Measurements from ENCODE around the gene FAHD2A. TPM values are rescaled to one million over a fixed set of nuclear protein-coding genes. Genes with fewer than 3 reads are reported as not detected.
"Not testable (repeated sequence)": the region's sequence is repeated elsewhere in the genome, so short reads cannot be mapped to it uniquely, and the experiment has no call there.

Gene FAHD2A
- total and polyA plus RNA-seq, 2 donors (not counting 3 experiments of a cell fraction or from before 2014, with no cell fraction given), result 33.1 to 37.0 TPM

DNA sequence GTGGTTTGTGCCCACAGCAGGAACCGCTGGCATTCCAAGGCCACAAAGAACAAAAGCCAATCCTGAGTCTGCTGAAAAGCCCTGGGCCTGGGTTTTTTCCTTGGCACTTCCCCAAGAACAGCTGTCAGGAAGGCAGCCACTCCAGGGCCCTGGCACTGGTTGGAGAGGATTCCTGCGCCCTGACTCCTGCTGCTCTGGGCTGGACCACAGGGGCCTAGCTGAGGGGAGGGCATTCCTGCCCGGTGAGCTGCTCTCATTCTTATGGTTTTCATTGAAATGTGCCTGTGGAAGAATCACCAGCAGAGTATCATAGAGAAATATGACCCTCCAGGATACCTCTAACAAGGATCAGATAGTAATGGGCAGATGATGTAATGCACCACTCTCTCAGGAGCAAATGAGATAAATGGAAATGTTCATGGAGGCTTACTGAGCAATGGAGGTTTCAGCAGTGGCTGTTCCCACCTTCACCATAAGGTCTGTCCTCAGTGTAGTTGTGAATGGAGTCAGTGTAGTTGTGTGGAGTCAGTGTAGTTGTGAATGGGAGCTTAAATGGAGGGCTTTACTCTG lies 32.1 kb downstream of the FAHD2A start:
- H3K4me3 ChIP-seq (replicated peaks in 1 of 3; ENCODE audit: insufficient read depth in 1 of 3, low read depth in 1 of 3, low read length in 3 of 3); H3K27ac ChIP-seq (ENCODE audit: insufficient read depth, low read depth, low read length); H3K79me2 ChIP-seq (ENCODE audit: control insufficient read depth, insufficient read depth, low read length); H2AFZ ChIP-seq (ENCODE audit: low read depth, low read length); H3K9ac ChIP-seq (replicated peaks; ENCODE audit: extremely low read depth, insufficient read depth, low read length); intact Hi-C loops (cut with micrococcal nuclease); H3K4me1 ChIP-seq (ENCODE audit: control insufficient read depth, extremely low read depth, insufficient read depth, low read length); H3K36me3 ChIP-seq (ENCODE audit: control insufficient read depth in 2 of 2, extremely low read depth in 1 of 2, insufficient read depth in 2 of 2, low read length in 2 of 2); dilution Hi-C loops (cut with MboI; ENCODE audit: extremely low pct_ligation_motif_present, low sequenced_read_pairs); H3K4me2 ChIP-seq (ENCODE audit: insufficient read depth, low read length); BruUV-seq (replicated peaks); H4K20me1 ChIP-seq (replicated peaks; ENCODE audit: control insufficient read depth, extremely low read depth, insufficient read depth, low read length); FAIRE-seq; POLR2A ChIA-PET; DNase-seq (ENCODE audit: low read depth, low spot score); H3K9me1 ChIP-seq (replicated peaks; ENCODE audit: control insufficient read depth, extremely low read depth, insufficient read depth, low read length); CTCF ChIA-PET; H3K9me3 ChIP-seq (replicated peaks; ENCODE audit: control insufficient read depth, insufficient read depth, low read length); H3K27me3 ChIP-seq (ENCODE audit: control insufficient read depth in 2 of 2, insufficient read depth in 2 of 2, low read length in 2 of 2): not testable (repeated sequence)

DNA sequence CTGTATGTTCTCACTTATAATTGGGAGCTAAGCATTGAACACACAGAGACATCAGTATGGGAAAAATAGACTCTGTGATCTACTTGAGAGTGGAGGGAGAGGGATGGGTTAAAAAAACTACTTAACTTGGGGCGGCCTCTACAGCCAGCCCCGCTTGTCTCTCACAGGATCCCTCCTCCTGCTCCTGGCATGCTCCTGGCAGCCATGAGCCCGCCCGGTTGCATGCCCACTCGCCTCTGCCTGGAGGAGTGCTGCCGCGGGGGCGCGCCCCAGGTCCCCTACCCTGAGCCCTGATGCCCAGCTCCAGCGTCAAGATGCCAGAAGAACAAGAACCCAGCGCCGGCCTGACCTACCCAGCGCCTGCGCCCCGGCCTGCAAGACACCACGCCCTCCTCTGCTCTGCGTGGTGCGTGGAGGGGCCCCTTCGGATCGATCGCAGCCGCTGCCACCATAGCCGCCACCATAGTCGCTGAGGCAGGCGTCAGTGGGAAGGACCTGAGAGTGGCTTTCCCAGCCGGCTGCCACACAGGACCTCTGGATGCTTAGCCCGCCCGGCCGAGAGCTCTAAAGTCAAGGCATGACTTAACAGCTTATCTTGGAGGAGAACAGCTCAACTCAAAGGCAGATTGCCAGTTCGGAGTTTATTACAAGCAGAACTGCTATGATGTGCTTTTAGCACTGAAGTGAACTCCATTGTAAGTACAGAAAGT lies 32.8 kb downstream of the FAHD2A start:
- H3K9me3 ChIP-seq (replicated peaks; ENCODE audit: control insufficient read depth, insufficient read depth, low read length); CTCF ChIA-PET; intact Hi-C loops (cut with micrococcal nuclease); DNase-seq (ENCODE audit: low read depth, low spot score); H3K36me3 ChIP-seq (ENCODE audit: control insufficient read depth in 2 of 2, extremely low read depth in 1 of 2, insufficient read depth in 2 of 2, low read length in 2 of 2); H3K4me3 ChIP-seq (replicated peaks in 1 of 3; ENCODE audit: insufficient read depth in 1 of 3, low read depth in 1 of 3, low read length in 3 of 3); H4K20me1 ChIP-seq (replicated peaks; ENCODE audit: control insufficient read depth, extremely low read depth, insufficient read depth, low read length); H3K4me1 ChIP-seq (ENCODE audit: control insufficient read depth, extremely low read depth, insufficient read depth, low read length); POLR2A ChIA-PET; H3K79me2 ChIP-seq (ENCODE audit: control insufficient read depth, insufficient read depth, low read length); H3K27ac ChIP-seq (ENCODE audit: insufficient read depth, low read depth, low read length); dilution Hi-C loops (cut with MboI; ENCODE audit: extremely low pct_ligation_motif_present, low sequenced_read_pairs); FAIRE-seq; H3K27me3 ChIP-seq (ENCODE audit: control insufficient read depth in 2 of 2, insufficient read depth in 2 of 2, low read length in 2 of 2); H3K4me2 ChIP-seq (ENCODE audit: insufficient read depth, low read length); H3K9ac ChIP-seq (replicated peaks; ENCODE audit: extremely low read depth, insufficient read depth, low read length); H3K9me1 ChIP-seq (replicated peaks; ENCODE audit: control insufficient read depth, extremely low read depth, insufficient read depth, low read length); BruUV-seq (replicated peaks); H2AFZ ChIP-seq (ENCODE audit: low read depth, low read length): not testable (repeated sequence)

DNA sequence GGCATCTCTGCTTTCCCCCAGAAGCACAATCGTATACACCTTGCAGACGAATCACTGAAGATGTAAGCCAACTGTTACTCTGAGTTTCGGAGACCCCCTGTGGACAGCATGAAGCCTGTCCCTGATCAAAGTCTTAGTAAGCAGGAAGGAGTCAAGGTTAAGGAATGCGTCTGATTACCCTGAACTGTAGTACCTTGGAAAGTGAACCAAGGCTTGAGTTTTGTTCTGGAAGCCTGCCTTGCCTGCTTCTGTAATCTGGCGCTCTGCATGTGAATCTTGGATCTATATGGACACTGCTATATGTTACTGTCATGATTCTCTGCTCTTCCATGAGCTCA lies 33.3 kb downstream of the FAHD2A start:
- POLR2A ChIA-PET; H3K27me3 ChIP-seq (ENCODE audit: control insufficient read depth in 2 of 2, insufficient read depth in 2 of 2, low read length in 2 of 2); H3K27ac ChIP-seq (ENCODE audit: insufficient read depth, low read depth, low read length); H3K9me1 ChIP-seq (replicated peaks; ENCODE audit: control insufficient read depth, extremely low read depth, insufficient read depth, low read length); H3K9ac ChIP-seq (replicated peaks; ENCODE audit: extremely low read depth, insufficient read depth, low read length); H3K9me3 ChIP-seq (replicated peaks; ENCODE audit: control insufficient read depth, insufficient read depth, low read length); CTCF ChIA-PET; FAIRE-seq; BruUV-seq (replicated peaks); H3K79me2 ChIP-seq (ENCODE audit: control insufficient read depth, insufficient read depth, low read length); H4K20me1 ChIP-seq (replicated peaks; ENCODE audit: control insufficient read depth, extremely low read depth, insufficient read depth, low read length); H3K4me2 ChIP-seq (ENCODE audit: insufficient read depth, low read length); H3K36me3 ChIP-seq (ENCODE audit: control insufficient read depth in 2 of 2, extremely low read depth in 1 of 2, insufficient read depth in 2 of 2, low read length in 2 of 2); H3K4me1 ChIP-seq (ENCODE audit: control insufficient read depth, extremely low read depth, insufficient read depth, low read length); H2AFZ ChIP-seq (ENCODE audit: low read depth, low read length); dilution Hi-C loops (cut with MboI; ENCODE audit: extremely low pct_ligation_motif_present, low sequenced_read_pairs); intact Hi-C loops (cut with micrococcal nuclease); H3K4me3 ChIP-seq (replicated peaks in 1 of 3; ENCODE audit: insufficient read depth in 1 of 3, low read depth in 1 of 3, low read length in 3 of 3); DNase-seq (ENCODE audit: low read depth, low spot score): not testable (repeated sequence)

DNA sequence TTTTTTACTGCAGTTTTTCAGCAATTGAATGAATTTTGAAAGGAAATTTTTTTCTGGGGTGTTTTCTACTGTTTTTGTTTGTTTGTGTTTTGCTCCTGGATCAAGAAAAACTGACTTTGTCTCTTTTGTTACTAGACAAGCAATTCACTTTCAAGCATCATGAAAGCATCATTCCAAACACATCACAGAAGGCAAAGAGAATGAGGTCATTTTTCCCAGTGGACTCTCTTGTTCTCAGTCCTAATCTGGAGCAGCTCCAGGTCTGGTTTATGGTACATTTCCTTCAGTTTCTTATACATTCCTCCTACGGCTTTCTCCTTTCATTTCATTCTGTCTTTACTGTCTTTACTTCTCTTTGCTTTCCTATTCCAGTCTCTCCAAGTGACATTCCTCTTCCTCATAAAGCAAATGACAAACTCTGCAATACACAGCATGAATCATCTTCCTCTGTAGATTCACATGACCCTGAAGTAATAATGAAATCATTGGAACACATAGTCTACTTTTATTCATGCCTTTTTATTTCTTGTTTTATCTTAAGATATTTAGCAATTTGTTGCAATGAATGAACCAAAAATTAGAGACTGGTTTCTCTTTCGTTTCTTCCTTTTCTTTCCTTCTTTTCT lies 40.1 kb downstream of the FAHD2A start:
- POLR2A ChIA-PET; H3K27me3 ChIP-seq (ENCODE audit: control insufficient read depth in 2 of 2, insufficient read depth in 2 of 2, low read length in 2 of 2); H3K9me1 ChIP-seq (replicated peaks; ENCODE audit: control insufficient read depth, extremely low read depth, insufficient read depth, low read length); H3K79me2 ChIP-seq (ENCODE audit: control insufficient read depth, insufficient read depth, low read length); H3K9me3 ChIP-seq (replicated peaks; ENCODE audit: control insufficient read depth, insufficient read depth, low read length); H3K27ac ChIP-seq (ENCODE audit: insufficient read depth, low read depth, low read length); H3K4me2 ChIP-seq (ENCODE audit: insufficient read depth, low read length); H3K4me1 ChIP-seq (ENCODE audit: control insufficient read depth, extremely low read depth, insufficient read depth, low read length); DNase-seq (ENCODE audit: low read depth, low spot score); H2AFZ ChIP-seq (ENCODE audit: low read depth, low read length); H3K9ac ChIP-seq (replicated peaks; ENCODE audit: extremely low read depth, insufficient read depth, low read length); H3K4me3 ChIP-seq (replicated peaks in 1 of 3; ENCODE audit: insufficient read depth in 1 of 3, low read depth in 1 of 3, low read length in 3 of 3); H4K20me1 ChIP-seq (replicated peaks; ENCODE audit: control insufficient read depth, extremely low read depth, insufficient read depth, low read length); dilution Hi-C loops (cut with MboI; ENCODE audit: extremely low pct_ligation_motif_present, low sequenced_read_pairs); intact Hi-C loops (cut with micrococcal nuclease); CTCF ChIA-PET; H3K36me3 ChIP-seq (ENCODE audit: control insufficient read depth in 2 of 2, extremely low read depth in 1 of 2, insufficient read depth in 2 of 2, low read length in 2 of 2): not testable (repeated sequence)
- BruUV-seq (replicated peaks), result TSS peak; percentile 76
- FAIRE-seq, result peak; percentile 37
